GM19438 (cell line): ENCODE data around the gene KRTAP10-2.
"Not testable (repeated sequence)": the region's sequence is repeated elsewhere in the genome, so short reads cannot be mapped to it uniquely, and the experiment has no call there.

Experiments used
- ATAC-seq: cut with Tn5 transposase; IDR thresholded peaks from one replicate; pipeline ENCODE4 v1.9.1; 2021; ENCODE audit warnings: low read depth; ENCODE audit not compliant: unreplicated experiment

Gene KRTAP10-2

GRCh38 chr21:44503901-44504399 is 47.4 kb downstream of the KRTAP10-2 start:
- ATAC-seq = no peak

DNA sequence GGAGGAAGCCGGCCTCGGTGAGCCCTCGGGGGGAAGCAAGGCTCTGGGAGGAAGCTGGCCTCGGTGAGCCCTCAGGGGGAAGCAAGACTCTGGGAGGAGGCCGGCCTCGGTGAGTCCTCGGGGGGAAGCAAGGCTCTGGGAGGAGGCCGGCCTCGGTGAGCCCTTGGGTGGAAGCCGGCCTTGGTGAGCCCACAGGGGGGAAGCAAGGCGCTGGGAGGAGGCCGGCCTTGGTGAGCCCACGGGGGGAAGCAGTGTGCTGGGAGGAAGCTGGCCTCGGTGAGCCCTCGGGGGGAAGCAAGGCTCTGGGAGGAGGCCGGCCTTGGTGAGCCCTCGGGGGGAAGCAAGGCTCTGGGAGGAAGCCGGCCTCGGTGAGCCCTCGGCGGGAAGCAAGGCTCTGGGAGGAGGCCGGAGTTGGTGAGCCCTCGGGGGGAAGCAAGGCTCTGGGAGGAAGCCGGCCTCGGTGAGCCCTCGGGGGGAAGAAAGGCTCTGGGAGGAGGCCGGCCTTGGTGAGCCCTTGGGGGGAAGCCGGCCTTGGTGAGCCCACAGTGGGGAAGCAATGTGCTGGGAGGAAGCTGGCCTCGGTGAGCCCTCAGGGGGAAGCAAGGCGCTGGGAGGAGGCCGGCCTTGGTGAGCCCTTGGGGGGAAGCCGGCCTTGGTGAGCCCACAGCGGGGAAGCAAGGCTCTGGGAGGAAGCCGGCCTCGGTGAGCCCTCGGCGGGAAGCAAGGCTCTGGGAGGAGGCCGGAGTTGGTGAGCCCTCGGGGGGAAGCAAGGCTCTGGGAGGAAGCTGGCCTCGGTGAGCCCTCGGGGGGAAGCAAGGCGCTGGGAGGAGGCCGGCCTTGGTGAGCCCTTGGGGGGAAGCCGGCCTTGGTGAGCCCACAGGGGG is 48.1 kb downstream of the KRTAP10-2 start:
- ATAC-seq = not testable (repeated sequence)

- no peak for ATAC-seq
Observed at GRCh38 chr21:44502171-44502958, 48.9 kb downstream of the KRTAP10-2 start.
